Fibroblast of the aortic adventitia (primary cell): ENCODE data around the gene PNLIP. TPM values are rescaled to one million over a fixed set of nuclear protein-coding genes. Genes with fewer than 3 reads are reported as not detected.

Experiments used
- DNase-seq: peaks from one replicate; pipeline ENCODE4 v3.0.0-alpha.2; 2010; ENCODE audit warnings: low read depth
- H3K4me3 ChIP-seq: 2 replicates; pipeline ENCODE4 v1.5.1; 2011; ENCODE audit warnings: low read depth, mild to moderate bottlenecking, control low read depth, low read length, moderate library complexity
- total RNA-seq: library from RNA; depleted of rRNA; stranded (reverse); fragments of >200 nt; gene quantifications from 2 replicates; pipeline ENCODE4 v1.2.3, GENCODE V29; 2012; ENCODE audit warnings: low replicate concordance
- TF ChIP-seq, protein P1 (sequence below): IDR thresholded peaks from 2 replicates; pipeline ENCODE4 v1.5.1; 2011; ENCODE audit warnings: mild to moderate bottlenecking, low read length, control low read depth, inconsistent platforms; ENCODE audit not compliant: insufficient read depth

PNLIP gene
- total RNA-seq = not detected in 2 replicates

DNA sequence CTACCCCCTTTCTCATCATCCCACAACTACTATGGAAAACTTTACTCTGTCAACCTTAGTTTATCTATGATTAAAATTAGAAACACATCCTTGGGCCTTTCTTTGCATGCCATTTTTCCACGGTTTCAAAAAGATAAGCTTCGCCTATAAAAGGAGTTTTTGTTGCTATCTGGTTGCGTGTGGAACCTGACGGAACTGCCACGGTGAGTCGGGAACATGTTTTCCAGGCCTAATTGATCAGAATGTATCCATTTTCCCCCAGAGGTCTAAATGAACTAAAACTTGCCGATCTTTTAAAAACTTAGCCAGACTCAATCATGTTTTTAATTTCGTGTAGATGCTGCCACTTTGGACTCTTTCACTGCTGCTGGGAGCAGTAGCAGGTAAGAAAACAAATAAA is at the start of gene PNLIP:
TSS of gene PNLIP (plus strand) at position 176 of the 400 bp plus-strand sequence. CDS start at position 338, 162 bp downstream.
- TF ChIP-seq, protein P1, sequence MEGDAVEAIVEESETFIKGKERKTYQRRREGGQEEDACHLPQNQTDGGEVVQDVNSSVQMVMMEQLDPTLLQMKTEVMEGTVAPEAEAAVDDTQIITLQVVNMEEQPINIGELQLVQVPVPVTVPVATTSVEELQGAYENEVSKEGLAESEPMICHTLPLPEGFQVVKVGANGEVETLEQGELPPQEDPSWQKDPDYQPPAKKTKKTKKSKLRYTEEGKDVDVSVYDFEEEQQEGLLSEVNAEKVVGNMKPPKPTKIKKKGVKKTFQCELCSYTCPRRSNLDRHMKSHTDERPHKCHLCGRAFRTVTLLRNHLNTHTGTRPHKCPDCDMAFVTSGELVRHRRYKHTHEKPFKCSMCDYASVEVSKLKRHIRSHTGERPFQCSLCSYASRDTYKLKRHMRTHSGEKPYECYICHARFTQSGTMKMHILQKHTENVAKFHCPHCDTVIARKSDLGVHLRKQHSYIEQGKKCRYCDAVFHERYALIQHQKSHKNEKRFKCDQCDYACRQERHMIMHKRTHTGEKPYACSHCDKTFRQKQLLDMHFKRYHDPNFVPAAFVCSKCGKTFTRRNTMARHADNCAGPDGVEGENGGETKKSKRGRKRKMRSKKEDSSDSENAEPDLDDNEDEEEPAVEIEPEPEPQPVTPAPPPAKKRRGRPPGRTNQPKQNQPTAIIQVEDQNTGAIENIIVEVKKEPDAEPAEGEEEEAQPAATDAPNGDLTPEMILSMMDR = no peak
- H3K4me3 ChIP-seq = no peak within 1 kb of the TSS

DNA sequence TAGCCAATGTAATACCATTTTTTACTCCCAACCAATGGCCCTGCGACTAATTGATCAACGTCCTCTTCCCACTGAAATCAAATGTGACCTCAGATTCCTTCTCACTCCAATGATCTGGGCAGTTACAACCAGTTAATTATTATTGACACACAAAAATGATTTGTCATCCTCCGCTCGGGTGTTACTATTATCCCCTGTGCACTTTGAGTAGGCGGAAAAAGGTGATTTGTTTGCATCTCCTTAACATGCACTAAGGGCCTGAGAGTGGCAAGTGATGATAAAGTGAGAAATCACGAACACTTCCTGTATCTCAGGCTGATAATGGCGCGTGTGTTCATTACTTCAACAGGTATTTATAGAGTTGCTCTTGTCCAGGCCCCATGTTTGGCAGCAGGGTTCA is 40.9 kb upstream of the PNLIP start:
- no peak overlapping the region for H3K4me3 ChIP-seq
- TF ChIP-seq, protein P1 = no peak
- no peak for DNase-seq

More for the DNA sequence above, at the start of gene PNLIP:
- DNase-seq = no peak

- no peak overlapping the region for H3K4me3 ChIP-seq
- TF ChIP-seq, protein P1 = no peak
- no peak for DNase-seq
Measured at GRCh38 chr10:116510565-116510964, 35.2 kb upstream of the PNLIP start.

DNA sequence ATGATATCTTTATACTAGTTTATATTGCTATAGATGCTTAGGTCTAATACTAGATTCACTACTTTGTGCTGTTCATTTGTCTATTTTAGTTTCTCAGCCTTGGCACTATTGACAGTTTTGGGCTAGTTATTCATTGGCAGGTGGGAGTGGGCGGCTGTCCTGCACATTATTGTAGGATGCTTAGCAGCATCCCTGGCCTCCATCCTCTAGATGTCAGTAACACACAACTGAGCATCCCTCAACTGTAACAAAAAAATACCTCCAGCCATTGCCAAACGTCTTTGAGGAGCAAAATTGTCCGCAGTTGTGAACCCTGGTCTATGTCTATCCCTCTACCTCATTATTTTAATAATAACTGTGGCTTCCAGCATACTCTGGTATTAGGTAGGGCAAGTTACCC is 34.4 kb upstream of the PNLIP start:
- no peak overlapping the region for H3K4me3 ChIP-seq
- DNase-seq = no peak
- TF ChIP-seq, protein P1 = no peak

- H3K4me3 ChIP-seq = no peak overlapping the region
- DNase-seq = peak; percentile 58
- TF ChIP-seq, protein P1 = peak; percentile 76
Measured at GRCh38 chr10:116521424-116522290, 24.1 kb upstream of the PNLIP start.

- DNase-seq = no peak
- TF ChIP-seq, protein P1 = no peak
- no peak overlapping the region for H3K4me3 ChIP-seq
Measured at GRCh38 chr10:116522803-116523381, 22.8 kb upstream of the PNLIP start.
